ENCODE results near the gene MBLAC1. TPM values are rescaled to one million over a fixed set of nuclear protein-coding genes. Genes with fewer than 3 reads are reported as not detected.
A peak's percentile ranks its signal among the peaks of the same experiment; 100 is the strongest.

The MBLAC1 gene
- total and polyA plus RNA-seq, 2 donors from 2014 or later, result 2.4 to 3.7 TPM

DNA sequence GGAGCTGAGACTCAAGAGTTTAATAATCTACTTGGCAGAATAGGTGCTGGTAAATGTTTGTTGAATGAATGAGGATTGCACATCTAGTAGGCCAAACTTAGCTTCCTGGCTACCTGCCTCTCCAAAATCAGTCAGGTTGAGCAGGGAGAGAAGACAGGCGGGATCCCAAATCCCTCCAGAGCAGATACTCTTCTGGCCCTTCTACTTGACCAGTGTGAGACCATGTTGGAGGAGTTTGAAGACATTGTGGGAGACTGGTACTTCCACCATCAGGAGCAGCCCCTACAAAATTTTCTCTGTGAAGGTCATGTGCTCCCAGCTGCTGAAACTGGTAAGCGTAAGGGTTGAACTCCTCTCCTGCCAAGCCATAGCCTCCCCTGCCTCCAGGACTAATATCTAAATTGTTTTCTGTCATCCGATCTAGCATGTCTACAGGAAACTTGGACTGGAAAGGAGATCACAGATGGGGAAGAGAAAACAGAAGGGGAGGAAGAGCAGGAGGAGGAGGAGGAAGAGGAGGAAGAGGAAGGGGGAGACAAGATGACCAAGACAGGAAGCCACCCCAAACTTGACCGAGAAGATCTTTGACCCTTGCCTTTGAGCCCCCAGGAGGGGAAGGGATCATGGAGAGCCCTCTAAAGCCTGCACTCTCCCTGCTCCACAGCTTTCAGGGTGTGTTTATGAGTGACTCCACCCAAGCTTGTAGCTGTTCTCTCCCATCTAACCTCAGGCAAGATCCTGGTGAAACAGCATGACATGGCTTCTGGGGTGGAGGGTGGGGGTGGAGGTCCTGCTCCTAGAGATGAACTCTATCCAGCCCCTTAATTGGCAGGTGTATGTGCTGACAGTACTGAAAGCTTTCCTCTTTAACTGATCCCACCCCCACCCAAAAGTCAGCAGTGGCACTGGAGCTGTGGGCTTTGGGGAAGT is 2.2 kb upstream of the MBLAC1 start:
- FAIRE-seq, result no peak
- no peaks in the 10 kb centered on the region for H3K27me3 ChIP-seq (ENCODE audit: control insufficient read depth, insufficient read depth, low read length)
- no peaks in the 10 kb centered on the region for H3K36me3 ChIP-seq (ENCODE audit: control insufficient read depth in 2 of 3, insufficient read depth in 3 of 3, low read length in 3 of 3)
- no peak overlapping the region for H3K4me3 ChIP-seq (ENCODE audit: low read length in 3 of 3)
- no peaks in the 10 kb centered on the region for H3K9me3 ChIP-seq (ENCODE audit: control insufficient read depth in 2 of 3, insufficient read depth in 1 of 3, low read length in 3 of 3)
- peaks cover 0 to 19% (median 15%) of the 10 kb centered on the region in 3 donors for H3K4me1 ChIP-seq (ENCODE audit: control insufficient read depth in 2 of 3, insufficient read depth in 2 of 3, low read depth in 1 of 3, low read length in 3 of 3)
- no peak overlapping the region for H3K9ac ChIP-seq (ENCODE audit: low read length in 3 of 3)
- intact Hi-C loops (cut with DNase I), result no loop called here
- H3K27ac ChIP-seq (ENCODE audit: low read depth in 2 of 2, low read length in 2 of 2), result no peak overlapping the region
- TF ChIP-seq, protein P1, sequence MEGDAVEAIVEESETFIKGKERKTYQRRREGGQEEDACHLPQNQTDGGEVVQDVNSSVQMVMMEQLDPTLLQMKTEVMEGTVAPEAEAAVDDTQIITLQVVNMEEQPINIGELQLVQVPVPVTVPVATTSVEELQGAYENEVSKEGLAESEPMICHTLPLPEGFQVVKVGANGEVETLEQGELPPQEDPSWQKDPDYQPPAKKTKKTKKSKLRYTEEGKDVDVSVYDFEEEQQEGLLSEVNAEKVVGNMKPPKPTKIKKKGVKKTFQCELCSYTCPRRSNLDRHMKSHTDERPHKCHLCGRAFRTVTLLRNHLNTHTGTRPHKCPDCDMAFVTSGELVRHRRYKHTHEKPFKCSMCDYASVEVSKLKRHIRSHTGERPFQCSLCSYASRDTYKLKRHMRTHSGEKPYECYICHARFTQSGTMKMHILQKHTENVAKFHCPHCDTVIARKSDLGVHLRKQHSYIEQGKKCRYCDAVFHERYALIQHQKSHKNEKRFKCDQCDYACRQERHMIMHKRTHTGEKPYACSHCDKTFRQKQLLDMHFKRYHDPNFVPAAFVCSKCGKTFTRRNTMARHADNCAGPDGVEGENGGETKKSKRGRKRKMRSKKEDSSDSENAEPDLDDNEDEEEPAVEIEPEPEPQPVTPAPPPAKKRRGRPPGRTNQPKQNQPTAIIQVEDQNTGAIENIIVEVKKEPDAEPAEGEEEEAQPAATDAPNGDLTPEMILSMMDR (IDR thresholded peaks at IDR 0.05; ENCODE audit: borderline replicate concordance, extremely low read depth, insufficient read depth), result no peak
- DNase-seq, result peak in 1 of 5 donors; percentile 45

DNA sequence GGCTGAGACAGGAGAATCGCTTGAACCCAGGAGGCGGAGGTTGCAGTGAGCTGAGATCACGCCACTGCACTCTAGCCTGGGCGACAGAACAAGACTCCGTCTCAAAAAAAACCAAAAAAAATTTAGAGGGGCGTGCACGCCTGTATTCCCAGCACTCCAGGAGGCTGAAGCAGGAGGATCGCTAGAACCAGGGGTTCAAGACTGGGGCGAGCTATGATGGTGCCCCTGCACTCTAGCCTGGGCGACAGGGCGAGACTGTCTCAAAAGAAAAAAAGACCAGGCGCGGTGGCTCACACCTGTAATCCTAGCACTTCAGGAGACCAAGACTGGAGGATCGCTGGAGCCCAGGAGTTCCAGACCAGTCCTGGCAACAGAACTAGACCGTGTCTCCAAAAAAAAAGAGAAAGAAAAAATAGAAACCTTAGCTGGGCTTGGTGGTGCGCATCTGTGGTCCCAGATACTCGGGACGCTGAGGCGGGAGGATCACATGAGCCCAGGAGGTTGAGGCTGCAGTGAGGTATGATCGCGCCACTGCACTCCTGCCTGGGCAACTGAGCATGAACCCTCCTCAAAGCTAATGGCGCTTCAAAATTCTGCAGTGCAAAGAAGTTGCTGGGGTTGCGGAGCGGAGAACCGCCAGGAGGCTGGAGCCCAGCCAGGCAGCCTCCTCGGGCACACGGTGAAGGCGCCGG is 382 bp upstream of the MBLAC1 start:
- peak overlapping the region; percentile 84 to 96 (median 91) for H3K4me3 ChIP-seq (ENCODE audit: low read length in 3 of 3)
- peak overlapping the region; percentile 99 to 100 for H3K27ac ChIP-seq (ENCODE audit: low read depth in 2 of 2, low read length in 2 of 2)
- TF ChIP-seq, protein P1 (IDR thresholded peaks at IDR 0.05; ENCODE audit: borderline replicate concordance, extremely low read depth, insufficient read depth), result no peak
- H3K36me3 ChIP-seq (ENCODE audit: control insufficient read depth in 2 of 3, insufficient read depth in 3 of 3, low read length in 3 of 3), result no peaks in the 10 kb centered on the region
- DNase-seq (no peak), FAIRE-seq (no peak)
- no peaks in the 10 kb centered on the region for H3K9me3 ChIP-seq (ENCODE audit: control insufficient read depth in 2 of 3, insufficient read depth in 1 of 3, low read length in 3 of 3)
- intact Hi-C loops (cut with DNase I), result no loop called here
- peak overlapping the region; percentile 80 to 96 (median 88) for H3K9ac ChIP-seq (ENCODE audit: low read length in 3 of 3)
- no peaks in the 10 kb centered on the region for H3K27me3 ChIP-seq (ENCODE audit: control insufficient read depth, insufficient read depth, low read length)
- peaks cover 0 to 14% (median 8%) of the 10 kb centered on the region in 3 donors for H3K4me1 ChIP-seq (ENCODE audit: control insufficient read depth in 2 of 3, insufficient read depth in 2 of 3, low read depth in 1 of 3, low read length in 3 of 3)

DNA sequence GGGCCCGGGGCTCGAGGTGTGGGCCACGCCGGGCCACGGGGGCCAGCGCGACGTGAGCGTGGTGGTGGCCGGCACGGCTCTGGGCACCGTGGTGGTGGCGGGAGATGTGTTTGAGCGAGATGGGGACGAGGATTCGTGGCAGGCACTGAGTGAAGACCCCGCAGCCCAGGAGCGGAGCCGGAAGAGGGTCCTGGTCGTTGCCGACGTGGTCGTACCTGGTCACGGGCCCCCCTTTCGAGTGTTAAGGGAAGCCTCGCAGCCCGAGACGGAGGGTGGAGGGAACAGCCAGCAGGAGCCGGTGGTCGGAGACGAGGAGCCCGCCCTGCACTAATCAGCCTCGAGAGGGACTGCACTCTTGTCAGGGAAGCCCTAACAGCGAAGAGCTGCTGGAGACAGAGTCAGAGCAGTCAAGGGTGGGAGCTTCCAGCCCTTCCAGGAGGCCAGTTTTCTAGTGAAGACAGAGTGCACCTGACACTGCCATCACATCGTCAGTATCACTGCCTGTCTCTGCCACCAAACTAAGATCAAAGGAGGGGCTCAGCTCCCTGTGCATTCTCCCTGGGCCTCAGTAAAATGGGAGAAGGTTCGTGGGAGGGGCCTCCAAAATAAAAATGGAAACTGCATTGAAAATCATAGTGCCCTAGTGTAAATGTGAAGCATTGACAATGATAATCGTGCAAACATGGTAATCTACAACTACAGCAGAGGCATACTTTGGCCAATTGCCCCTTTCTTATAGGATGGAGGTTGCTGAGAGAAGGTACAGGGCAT is 1.3 kb downstream of the MBLAC1 start:
- Histone ChIP-seq H3K9ac (ENCODE audit: low read length in 3 of 3) (peak overlapping the region in 2 of 3 donors; percentile 80 to 96), H3K9me3 (ENCODE audit: control insufficient read depth in 2 of 3, insufficient read depth in 1 of 3, low read length in 3 of 3) (no peaks in the 10 kb centered on the region), H3K4me1 (ENCODE audit: control insufficient read depth in 2 of 3, insufficient read depth in 2 of 3, low read depth in 1 of 3, low read length in 3 of 3) (peaks cover 0 to 14% (median 8%) of the 10 kb centered on the region in 3 donors), H3K4me3 (ENCODE audit: low read length in 3 of 3) (peak overlapping the region; percentile 84 to 96 (median 91)), H3K27ac (ENCODE audit: low read depth in 2 of 2, low read length in 2 of 2) (no peak overlapping the region), H3K36me3 (ENCODE audit: control insufficient read depth in 2 of 3, insufficient read depth in 3 of 3, low read length in 3 of 3) (no peaks in the 10 kb centered on the region), H3K27me3 (ENCODE audit: control insufficient read depth, insufficient read depth, low read length) (no peaks in the 10 kb centered on the region)
- intact Hi-C loops (cut with DNase I), result no loop called here
- no peak for FAIRE-seq
- TF ChIP-seq, protein P1 (IDR thresholded peaks at IDR 0.05; ENCODE audit: borderline replicate concordance, extremely low read depth, insufficient read depth), result no peak
- peak; percentile 37 to 80 (median 63) for DNase-seq
